MM.1S (cell line): Measurements from ENCODE around the gene PWWP2B.

ENCODE experiments used
- DNase-seq: peaks from one replicate; pipeline ENCODE4 v3.0.0-alpha.2; 2015
- H2AFZ ChIP-seq: fragments of 300-600 bp; sonication (generic); 2 replicates; pipeline ENCODE4 v1.6.0; 2016; ENCODE audit warnings: antibody characterized with exemption, low read length
- H3F3A ChIP-seq: fragments of 300-600 bp; sonication (generic); 2 replicates; pipeline ENCODE4 v1.6.1; 2016; ENCODE audit warnings: mild to moderate bottlenecking, antibody characterized with exemption, low read length, moderate library complexity, mixed read lengths; ENCODE audit not compliant: insufficient read depth
- H3K27ac ChIP-seq: fragments of 300-600 bp; sonication (generic); 2 replicates; pipeline ENCODE4 v1.5.1; 2016; ENCODE audit warnings: mild to moderate bottlenecking, low read length
- H3K27me3 ChIP-seq: fragments of 300-600 bp; sonication (generic); replicated peaks from 2 replicates; pipeline ENCODE4 v1.6.0; 2016; ENCODE audit warnings: low read length; ENCODE audit not compliant: insufficient read depth
- H3K36me3 ChIP-seq: fragments of 300-600 bp; sonication (generic); replicated peaks from 2 replicates; pipeline ENCODE4 v1.6.1; 2016; ENCODE audit warnings: mild to moderate bottlenecking, low read length, mixed read lengths; ENCODE audit not compliant: insufficient read depth
- H3K4me1 ChIP-seq: fragments of 300-600 bp; sonication (generic); 2 replicates; pipeline ENCODE4 v1.6.1; 2016; ENCODE audit warnings: low read length, mixed read lengths
- H3K4me2 ChIP-seq: fragments of 300-600 bp; sonication (generic); 2 replicates; pipeline ENCODE4 v1.6.0; 2016; ENCODE audit warnings: low read depth, low read length
- H3K4me3 ChIP-seq: fragments of 300-600 bp; sonication (generic); 2 replicates; pipeline ENCODE4 v1.5.1; 2016; ENCODE audit warnings: low read length, mixed read lengths
- H3K79me2 ChIP-seq: fragments of 300-600 bp; sonication (generic); 2 replicates; pipeline ENCODE4 v1.6.1; 2016; ENCODE audit warnings: mixed run types, low read length, mixed read lengths
- H3K9ac ChIP-seq: fragments of 300-600 bp; sonication (generic); 2 replicates; pipeline ENCODE4 v1.6.1; 2016; ENCODE audit warnings: low read length, mixed read lengths
- H3K9me2 ChIP-seq: fragments of 300-600 bp; sonication (generic); replicated peaks from 2 replicates; pipeline ENCODE4 v1.6.1; 2016; ENCODE audit warnings: mild to moderate bottlenecking, low read length, mixed read lengths; ENCODE audit not compliant: insufficient read depth
- H3K9me3 ChIP-seq: fragments of 300-600 bp; sonication (generic); replicated peaks from 2 replicates; pipeline ENCODE4 v1.6.1; 2016; ENCODE audit warnings: mild to moderate bottlenecking, low read length, mixed read lengths; ENCODE audit not compliant: insufficient read depth
- H4K20me1 ChIP-seq: fragments of 300-600 bp; sonication (generic); 2 replicates; pipeline ENCODE4 v1.6.1; 2016; ENCODE audit warnings: mild to moderate bottlenecking, low read length, moderate library complexity, mixed read lengths; ENCODE audit not compliant: insufficient read depth
- CTCF ChIP-seq: fragments of 300-600 bp; sonication (generic); IDR thresholded peaks from 2 replicates; pipeline ENCODE4 v1.5.1; 2016; ENCODE audit warnings: antibody characterized with exemption, low read length, mixed read lengths
- EZH2 ChIP-seq: fragments of 300-600 bp; sonication (generic); optimal IDR thresholded peaks from 2 replicates; pipeline ENCODE3; 2017; ENCODE audit warnings: low read depth, mild to moderate bottlenecking, antibody characterized with exemption, low read length, mixed read lengths
- EZH2phosphoT487 ChIP-seq: fragments of 300-600 bp; sonication (generic); IDR thresholded peaks from 2 replicates; pipeline ENCODE4 v1.6.1; 2018; ENCODE audit warnings: antibody characterized with exemption, low read length

The PWWP2B gene

DNA sequence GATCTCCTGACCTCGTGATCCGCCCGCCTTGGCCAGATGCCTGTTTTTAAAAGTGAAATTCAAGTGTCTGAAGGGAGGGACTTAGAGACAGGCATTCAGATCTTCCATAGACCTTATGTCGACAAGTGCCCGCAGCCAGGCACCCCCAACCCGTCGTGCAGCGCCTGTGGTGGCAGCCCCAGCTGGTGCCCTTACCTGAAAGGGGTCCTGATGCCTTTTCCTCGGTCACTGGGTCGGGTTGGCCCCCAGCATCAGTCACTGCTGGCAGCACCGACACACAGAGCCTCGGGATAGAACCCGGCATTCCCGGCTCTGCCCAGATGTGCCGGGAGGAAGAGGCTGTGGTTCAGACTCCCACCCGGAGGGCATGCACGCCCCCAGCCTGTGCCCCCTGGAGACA is 41.7 kb upstream of the PWWP2B start:
- Histone ChIP-seq H3K9me3 (no peaks in the 10 kb centered on the region), H3F3A (no peaks in the 10 kb centered on the region), H3K27ac (no peak overlapping the region), H3K27me3 (0 out of 2 replicates have a peak, but pooled peaks cover 7% of the 10 kb centered on the region), H3K4me2 (no peak overlapping the region), H3K36me3 (no peaks in the 10 kb centered on the region), H3K9ac (no peak overlapping the region), H3K4me3 (no peak overlapping the region), H3K9me2 (no peaks in the 10 kb centered on the region), H3K4me1 (no peaks in the 10 kb centered on the region), H3K79me2 (no peaks in the 10 kb centered on the region), H4K20me1 (no peaks in the 10 kb centered on the region), H2AFZ (no peak overlapping the region)
- DNase-seq: no peak
- no peak for TF ChIP-seq CTCF
- no peak for TF ChIP-seq EZH2phosphoT487
- TF ChIP-seq EZH2: no peak

- Histone ChIP-seq H3F3A (no peaks in the 10 kb centered on the region), H3K9ac (no peak overlapping the region), H3K79me2 (no peaks in the 10 kb centered on the region), H3K27me3 (0 out of 2 replicates have a peak, but pooled peaks cover 7% of the 10 kb centered on the region), H2AFZ (no peak overlapping the region), H3K4me1 (no peaks in the 10 kb centered on the region), H3K9me3 (no peaks in the 10 kb centered on the region), H3K36me3 (no peaks in the 10 kb centered on the region), H3K9me2 (no peaks in the 10 kb centered on the region), H3K4me2 (no peak overlapping the region), H3K27ac (no peak overlapping the region), H4K20me1 (no peaks in the 10 kb centered on the region), H3K4me3 (no peak overlapping the region)
- DNase-seq: no peak
- no peak for TF ChIP-seq EZH2phosphoT487
- TF ChIP-seq EZH2: no peak
- no peak for TF ChIP-seq CTCF
Measured at GRCh38 chr10:132355754-132356153, 41.2 kb upstream of the PWWP2B start.

GRCh38 chr10:132356621-132357195 is 40.3 kb upstream of the PWWP2B start:
- no peak for TF ChIP-seq EZH2phosphoT487
- no peak for TF ChIP-seq EZH2
- Histone ChIP-seq H3K27me3 (0 out of 2 replicates have a peak, but pooled peaks cover 7% of the 10 kb centered on the region), H2AFZ (no peak overlapping the region), H3K9me2 (no peaks in the 10 kb centered on the region), H3K79me2 (no peaks in the 10 kb centered on the region), H3K9ac (no peak overlapping the region), H4K20me1 (no peaks in the 10 kb centered on the region), H3K4me1 (no peaks in the 10 kb centered on the region), H3K27ac (no peak overlapping the region), H3K9me3 (no peaks in the 10 kb centered on the region), H3K4me2 (no peak overlapping the region), H3F3A (no peaks in the 10 kb centered on the region), H3K4me3 (no peak overlapping the region), H3K36me3 (no peaks in the 10 kb centered on the region)
- DNase-seq: no peak

DNA sequence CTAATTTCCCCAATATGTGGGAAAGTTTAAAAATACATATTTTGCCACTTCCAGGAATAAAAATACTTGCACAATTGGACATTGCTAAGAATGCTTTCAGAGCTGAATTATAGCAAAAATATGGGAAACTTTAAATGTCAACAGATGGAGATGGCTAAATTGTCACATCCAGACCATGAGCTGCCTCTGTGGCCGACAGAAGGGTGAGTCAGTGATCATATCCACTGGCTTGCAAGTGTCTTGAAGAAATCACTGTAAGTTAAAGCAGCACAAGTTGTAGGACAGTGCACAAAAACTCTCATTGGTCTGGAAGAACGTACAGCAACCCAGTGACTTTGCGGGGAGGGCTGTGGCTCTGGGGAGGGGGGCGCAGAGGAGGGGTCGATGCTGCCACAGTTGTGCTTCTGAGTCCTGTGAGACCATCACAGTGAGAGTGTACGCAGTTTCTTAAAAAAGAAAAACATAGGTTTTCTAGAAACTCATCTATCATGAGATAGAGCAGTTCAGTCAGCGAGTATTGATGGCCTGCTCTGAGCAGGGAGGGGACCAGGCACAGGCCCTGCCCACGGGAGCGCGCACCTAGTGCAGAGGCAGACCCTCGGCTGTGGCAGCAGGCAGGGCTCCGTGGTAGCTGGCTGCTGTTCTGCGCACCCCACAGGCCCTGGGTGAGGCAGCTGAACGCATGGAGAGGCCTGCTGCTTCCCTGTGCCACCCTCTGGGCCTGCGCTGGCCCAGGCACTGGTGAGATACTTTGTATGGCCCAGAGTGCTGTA is 39.5 kb upstream of the PWWP2B start:
- H3F3A ChIP-seq: no peaks in the 10 kb centered on the region
- no peak overlapping the region for H3K4me2 ChIP-seq
- DNase-seq: no peak
- no peak overlapping the region for H3K27ac ChIP-seq
- H3K36me3 ChIP-seq: no peaks in the 10 kb centered on the region
- 0 out of 2 replicates have a peak, but pooled peaks cover 7% of the 10 kb centered on the region for H3K27me3 ChIP-seq
- no peak for TF ChIP-seq EZH2phosphoT487
- TF ChIP-seq CTCF: no peak
- TF ChIP-seq EZH2: no peak
- H3K79me2 ChIP-seq: no peaks in the 10 kb centered on the region
- no peaks in the 10 kb centered on the region for H4K20me1 ChIP-seq
- H3K9me3 ChIP-seq: no peaks in the 10 kb centered on the region
- H3K9me2 ChIP-seq: no peaks in the 10 kb centered on the region
- no peaks in the 10 kb centered on the region for H3K4me1 ChIP-seq
- no peak overlapping the region for H3K4me3 ChIP-seq
- no peak overlapping the region for H3K9ac ChIP-seq
- H2AFZ ChIP-seq: no peak overlapping the region
